Fibroblast of peridontal ligament (primary cell): Measurements from ENCODE around the gene DENND1A.
A peak's percentile ranks its signal among the peaks of the same experiment; 100 is the strongest.

Experiments used
- DNase-seq: peaks from one replicate; pipeline ENCODE4 v3.0.0-alpha.2; 2010; ENCODE audit errors: extremely low read depth

DENND1A gene

DNA sequence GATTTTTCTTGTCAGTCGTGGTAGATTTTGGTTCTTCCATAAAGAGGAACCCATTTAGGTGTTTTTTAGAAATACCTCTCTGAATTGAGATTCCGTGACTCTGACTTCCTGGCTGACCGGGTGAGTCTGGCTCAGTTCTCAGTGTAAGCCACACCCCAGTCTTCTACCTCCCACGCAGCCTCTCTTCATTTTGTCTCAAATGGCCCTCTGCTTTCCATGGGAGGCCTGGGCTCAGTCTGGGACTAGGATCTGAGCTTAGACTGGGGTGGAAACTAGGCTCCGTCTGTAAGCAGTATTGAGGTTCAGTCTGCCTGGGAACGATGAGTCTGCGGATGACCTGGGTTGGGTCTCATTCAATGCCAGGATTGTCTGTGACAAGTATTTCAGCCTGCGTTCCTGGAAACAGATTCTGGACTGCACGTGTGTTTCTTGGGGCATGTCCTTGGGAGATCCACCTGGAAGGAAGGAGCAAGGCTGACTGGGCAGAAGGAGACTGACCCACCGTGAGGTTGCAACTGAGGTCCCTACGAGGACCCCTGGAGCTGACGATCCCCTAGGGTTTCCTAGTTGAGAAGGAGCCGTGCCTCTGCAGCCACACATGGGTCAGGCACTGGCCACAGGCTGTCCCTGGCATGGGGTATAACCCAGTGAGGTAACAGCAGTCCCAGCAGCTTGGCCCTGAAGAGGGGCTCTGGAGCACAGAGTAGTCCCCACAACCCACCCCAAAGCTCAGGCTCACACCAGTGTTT lies 586.3 kb downstream of the DENND1A start:
- no peak for DNase-seq

- no peak for DNase-seq
These were observed 587.7 kb downstream of the DENND1A start for GRCh38 chr9:123342247-123342646.

DNA sequence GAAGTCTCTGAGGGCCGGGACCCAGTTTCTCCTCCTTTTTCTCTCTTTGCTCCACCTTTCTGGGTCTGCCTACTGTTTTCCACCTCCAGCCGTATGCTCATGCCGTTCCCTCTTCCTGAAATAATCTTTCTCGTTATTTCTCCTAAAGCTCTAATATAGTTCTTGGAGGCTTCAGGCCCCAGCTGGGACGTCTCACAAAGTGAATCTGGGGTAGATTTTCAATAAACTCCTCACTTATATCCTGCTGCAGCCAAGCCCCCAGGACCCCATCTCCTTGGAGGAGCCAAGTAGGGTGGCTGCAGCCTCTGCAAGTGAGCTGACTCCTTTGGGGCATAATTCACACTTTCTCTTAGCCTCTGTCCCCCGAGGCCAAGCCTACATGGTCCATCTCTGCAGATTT lies 588.1 kb downstream of the DENND1A start:
- DNase-seq, result no peak

DNA sequence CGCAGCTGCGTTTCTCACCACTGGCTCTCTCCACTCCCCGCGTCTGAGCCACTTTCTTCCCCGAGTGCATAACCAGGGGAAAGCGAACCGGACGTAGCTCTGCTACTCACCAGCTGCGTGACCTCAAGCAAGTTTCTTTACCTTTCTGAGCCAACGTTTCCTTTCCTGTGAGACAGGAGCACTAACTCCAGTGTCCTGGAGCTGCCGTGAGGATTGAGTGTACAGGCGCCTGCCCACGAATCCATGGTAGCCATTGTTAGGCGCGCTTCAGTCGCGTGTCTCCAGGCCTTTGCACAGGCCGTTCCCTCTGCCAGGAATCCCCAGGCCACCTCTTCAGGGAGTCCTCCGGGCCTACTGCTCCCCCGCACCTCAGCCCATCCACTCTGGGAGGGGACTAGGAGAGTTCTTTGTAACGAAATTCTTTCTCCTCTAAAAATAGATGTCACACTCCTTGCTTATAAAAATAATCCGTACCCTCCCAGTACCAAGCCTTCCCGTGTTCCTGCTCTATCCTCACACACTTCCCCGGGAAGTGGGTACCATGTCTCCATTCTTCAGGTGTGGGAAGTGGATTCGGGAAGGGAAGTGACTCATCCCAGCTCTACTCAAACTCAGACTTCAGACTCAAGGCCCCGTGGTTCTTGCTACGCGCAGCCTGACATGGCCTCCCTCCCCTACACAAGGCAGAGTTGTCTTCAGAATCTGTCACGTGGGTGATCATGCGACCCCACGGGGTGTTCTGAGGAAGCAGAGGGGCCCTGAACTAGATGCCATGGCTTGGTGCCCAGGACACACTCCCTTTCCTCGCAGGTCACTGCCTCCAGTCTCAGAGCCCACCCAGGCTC lies 590.0 kb downstream of the DENND1A start:
- DNase-seq, result no peak

DNA sequence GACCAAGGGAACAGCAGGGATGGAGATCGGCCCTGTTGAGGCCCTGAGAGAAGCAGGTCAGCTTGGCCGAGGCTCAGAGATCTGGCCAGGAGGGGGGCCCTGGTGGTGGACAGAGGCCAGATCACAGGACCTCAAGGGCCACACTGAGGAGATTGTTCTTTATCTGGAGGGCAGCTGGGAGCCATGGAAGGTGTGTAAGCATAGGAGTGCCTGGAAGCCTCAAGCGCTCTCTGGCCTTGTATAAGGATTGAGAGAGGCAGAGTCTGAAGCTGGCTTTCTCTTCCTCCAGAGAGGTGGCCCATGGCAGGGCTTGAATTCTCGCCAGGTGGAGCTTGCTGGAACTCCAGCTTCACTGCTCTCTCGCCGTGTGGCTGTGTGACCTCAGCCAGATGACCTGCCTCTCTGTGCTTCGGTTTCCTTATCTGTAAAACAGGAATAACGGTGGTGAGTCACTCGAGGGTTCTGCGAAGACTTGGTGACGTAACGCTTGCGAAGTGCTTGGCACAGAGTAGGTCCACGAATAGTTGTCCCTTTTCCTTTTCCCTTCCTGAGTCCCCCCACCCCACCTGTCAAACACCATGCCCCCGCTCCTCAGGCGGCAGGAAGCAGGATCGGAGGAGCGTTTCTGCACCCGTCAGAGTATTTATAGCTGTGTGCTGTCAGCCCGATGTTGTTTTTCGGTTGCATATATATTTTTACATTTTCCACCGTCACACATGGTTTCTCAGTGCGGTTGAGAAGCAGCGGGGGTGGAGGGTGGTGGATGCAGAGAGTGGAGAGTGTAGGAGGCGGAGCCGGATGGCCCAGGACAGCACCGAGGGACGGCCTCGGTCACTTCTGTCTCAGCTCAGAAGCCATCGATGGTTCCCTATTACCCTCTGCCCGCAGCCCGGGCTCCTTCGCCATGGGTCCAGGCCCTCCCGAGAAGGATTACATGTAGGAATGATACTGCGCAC lies 590.9 kb downstream of the DENND1A start:
- no peak for DNase-seq

DNA sequence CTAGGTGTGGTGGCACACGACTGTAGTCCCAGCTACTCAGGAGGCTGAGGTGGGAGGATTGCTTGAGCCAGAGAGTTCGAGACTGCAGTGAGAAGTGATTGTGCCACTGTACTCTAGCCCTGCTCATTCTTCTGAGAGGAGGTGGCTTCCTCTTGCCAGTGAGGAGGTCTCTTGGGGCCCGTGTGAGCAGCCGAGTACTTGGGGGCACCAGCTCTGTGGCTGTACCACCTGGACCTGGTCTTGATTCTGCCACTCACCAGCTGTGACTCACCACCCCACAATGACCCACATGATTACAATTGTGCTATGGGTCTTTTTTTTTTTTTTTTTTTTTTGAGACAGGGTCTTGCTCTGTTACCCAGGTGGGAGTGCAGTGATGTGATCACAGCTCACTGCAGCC lies 592.0 kb downstream of the DENND1A start:
- DNase-seq, result no peak

- DNase-seq, result no peak
These were observed 593.0 kb downstream of the DENND1A start for GRCh38 chr9:123336959-123337358.

- DNase-seq, result no peak
These were observed 593.5 kb downstream of the DENND1A start for GRCh38 chr9:123336449-123336848.

DNA sequence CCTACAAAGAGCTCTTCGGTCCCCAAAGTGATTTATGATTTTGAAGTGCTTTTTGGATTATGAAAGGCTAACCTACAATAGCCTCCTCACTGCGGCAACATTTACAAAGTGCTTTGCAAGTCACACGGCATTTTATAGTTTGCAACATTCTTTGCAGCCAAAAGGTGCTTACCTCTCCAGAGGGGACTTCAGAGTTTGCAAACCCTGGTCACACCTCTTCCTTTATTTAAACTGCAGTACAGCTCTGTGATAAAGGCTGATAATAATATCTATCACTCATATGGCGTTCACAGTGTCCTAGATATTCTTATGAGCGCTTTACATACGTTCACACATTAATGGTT lies 594.0 kb downstream of the DENND1A start:
- DNase-seq, result no peak

GRCh38 chr9:123335193-123335985 lies 594.5 kb downstream of the DENND1A start:
- DNase-seq, result peak; percentile 79

DNA sequence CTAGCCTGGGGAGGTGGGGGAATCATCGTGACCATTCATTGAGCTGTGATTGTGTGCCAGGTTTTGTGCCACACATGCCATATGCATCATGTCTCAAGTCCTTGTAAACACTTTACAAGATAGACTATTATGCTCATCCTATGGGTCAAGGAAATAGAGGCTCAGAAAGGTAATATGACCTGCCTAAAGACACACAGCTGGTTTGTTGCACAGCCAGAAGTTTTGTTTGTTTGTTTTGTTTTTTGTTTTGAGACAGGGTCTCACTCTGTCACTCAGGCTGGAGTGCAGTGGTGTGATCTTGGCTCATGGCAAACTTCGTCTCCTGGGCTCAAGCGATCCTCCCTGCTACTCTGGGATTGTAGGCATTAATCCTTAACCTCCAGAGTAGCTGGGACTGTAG lies 595.3 kb downstream of the DENND1A start:
- DNase-seq, result no peak

DNA sequence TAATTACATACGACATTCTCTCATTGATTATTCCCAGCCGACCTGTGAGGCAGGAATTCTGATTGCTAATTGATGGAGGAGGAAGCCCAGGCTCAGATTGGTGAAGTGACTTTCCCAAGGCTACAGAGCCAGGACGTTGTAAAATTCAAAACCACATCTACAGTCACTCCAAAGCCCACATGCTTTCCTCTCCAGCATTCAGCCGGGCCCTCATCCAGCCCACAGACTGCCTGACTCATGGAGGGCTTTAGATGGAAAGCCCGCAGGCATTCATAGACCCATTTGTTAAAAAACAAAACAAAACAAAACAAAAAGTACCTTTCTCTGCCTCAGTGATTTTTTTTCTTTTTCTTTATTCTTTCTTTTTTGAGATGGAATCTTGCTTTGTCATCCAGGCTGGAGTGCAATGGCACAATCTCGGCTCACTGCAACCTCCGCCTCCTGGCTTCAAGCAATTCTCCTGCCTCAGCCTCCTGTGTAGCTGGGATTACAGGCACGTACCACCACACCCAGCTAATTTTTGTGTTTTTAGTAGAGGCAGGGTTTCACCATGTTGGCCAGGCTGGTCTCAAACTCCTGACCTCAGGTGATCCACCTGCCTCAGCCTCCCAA lies 596.8 kb downstream of the DENND1A start:
- DNase-seq, result peak; percentile 85

DNA sequence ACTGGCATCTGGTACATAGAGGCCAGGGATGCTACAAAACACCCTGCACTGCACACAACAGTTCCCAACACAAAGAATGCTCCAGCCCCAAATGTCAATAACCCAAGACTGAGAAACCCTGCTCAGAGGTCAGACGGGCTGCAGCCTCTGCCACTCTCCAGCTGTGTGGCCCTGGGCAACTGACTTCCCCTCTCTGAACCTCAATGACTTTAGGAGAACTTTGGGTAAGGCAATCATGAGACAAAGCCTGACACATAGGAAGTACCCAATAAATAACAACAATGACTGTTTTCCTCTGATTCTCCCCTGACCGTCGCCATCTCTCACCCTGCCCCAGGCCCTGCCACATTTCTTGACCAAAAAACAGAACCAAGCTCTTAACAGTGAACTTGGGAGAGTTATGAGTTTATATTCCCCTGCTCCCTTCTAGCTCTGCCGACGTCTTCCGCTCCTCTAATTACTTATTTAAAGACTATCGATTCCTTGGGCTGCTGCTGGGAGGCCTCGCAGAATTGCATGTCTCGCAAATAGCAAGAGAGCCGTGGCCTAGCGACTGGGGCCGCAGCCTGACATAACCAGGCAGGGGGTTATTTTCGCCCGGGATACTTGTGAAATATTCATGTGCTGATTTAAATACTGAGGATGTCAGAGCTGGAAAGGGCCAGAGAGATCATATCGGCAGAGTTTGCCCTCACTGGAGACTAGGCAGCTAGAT lies 598.4 kb downstream of the DENND1A start:
- no peak for DNase-seq
